Fibroblast of lung (primary cell): ENCODE results near the gene ARMH1.

Source experiments
- CTCF ChIP-seq, 2 donors: IDR thresholded peaks in 1 of 2; conservative IDR thresholded peaks in 1 of 2; 1 replicate in 1 of 2; 2 replicates in 1 of 2; pipeline ENCODE4 v1.5.1; 2011 to 2012; ENCODE audit warnings: low read length in 2 of 2, control low read depth in 1 of 2, inconsistent platforms in 1 of 2, low read depth in 1 of 2, mild to moderate bottlenecking in 1 of 2
- EZH2 ChIP-seq: IDR thresholded peaks from 2 replicates; pipeline ENCODE4 v1.5.1; 2012; ENCODE audit warnings: low read length, control low read depth, mild to moderate bottlenecking; ENCODE audit errors: missing control alignments

GRCh38 chr1:44682883-44683265 lies 8.4 kb downstream of the ARMH1 start:
- TF ChIP-seq CTCF (conservative IDR thresholded peaks at IDR 0.05 in 1 of 2, IDR thresholded peaks at IDR 0.05 in 1 of 2; ENCODE audit: low read depth in 1 of 2, low read length in 2 of 2) (no peak), EZH2 (no peak)
